ENCODE data around the gene PPP1R3C. TPM values are rescaled to one million over a fixed set of nuclear protein-coding genes. Genes with fewer than 3 reads are reported as not detected.

Gene PPP1R3C
- total and polyA plus RNA-seq, 4 donors = 2.2 to 88.4 (median 11.8) TPM

DNA sequence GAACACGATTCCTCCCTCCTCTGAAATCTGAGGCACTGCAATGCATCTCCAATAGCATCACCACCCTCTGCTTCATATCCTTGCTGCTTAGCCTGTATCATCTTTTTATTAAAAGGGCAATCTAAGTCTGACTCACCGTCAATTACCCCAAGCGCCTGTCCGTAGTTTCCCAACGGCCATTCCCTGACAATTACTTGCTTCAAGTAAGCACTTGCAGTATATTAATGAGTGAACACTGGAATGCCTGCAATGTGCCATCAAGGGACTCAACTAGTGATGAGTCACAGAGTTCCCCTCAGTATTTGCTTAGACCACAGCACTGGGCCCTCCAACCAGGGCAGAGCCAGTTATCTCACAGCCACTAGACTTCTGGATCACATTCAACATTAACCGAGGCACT lies 19.5 kb upstream of the PPP1R3C start:
- no peaks in the 10 kb centered on the region for H3K27me3 ChIP-seq (ENCODE audit: control insufficient read depth in 3 of 3, insufficient read depth in 3 of 3, low read length in 2 of 3)
- H3K4me3 ChIP-seq = no peak overlapping the region
- TF ChIP-seq, protein P1, sequence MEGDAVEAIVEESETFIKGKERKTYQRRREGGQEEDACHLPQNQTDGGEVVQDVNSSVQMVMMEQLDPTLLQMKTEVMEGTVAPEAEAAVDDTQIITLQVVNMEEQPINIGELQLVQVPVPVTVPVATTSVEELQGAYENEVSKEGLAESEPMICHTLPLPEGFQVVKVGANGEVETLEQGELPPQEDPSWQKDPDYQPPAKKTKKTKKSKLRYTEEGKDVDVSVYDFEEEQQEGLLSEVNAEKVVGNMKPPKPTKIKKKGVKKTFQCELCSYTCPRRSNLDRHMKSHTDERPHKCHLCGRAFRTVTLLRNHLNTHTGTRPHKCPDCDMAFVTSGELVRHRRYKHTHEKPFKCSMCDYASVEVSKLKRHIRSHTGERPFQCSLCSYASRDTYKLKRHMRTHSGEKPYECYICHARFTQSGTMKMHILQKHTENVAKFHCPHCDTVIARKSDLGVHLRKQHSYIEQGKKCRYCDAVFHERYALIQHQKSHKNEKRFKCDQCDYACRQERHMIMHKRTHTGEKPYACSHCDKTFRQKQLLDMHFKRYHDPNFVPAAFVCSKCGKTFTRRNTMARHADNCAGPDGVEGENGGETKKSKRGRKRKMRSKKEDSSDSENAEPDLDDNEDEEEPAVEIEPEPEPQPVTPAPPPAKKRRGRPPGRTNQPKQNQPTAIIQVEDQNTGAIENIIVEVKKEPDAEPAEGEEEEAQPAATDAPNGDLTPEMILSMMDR (IDR thresholded peaks at IDR 0.05; ENCODE audit: control extremely low read depth, extremely low read depth) = no peak
- H3K9me3 ChIP-seq (ENCODE audit: control insufficient read depth in 4 of 4, insufficient read depth in 3 of 4, low read length in 3 of 4) = no peaks in the 10 kb centered on the region
- no peak overlapping the region for H3K9ac ChIP-seq (ENCODE audit: insufficient read depth in 1 of 2, low read length in 2 of 2)
- ATAC-seq (ENCODE audit: insufficient read depth, low FRiP score) = peak; percentile 72
- 71 to 82% methylated on average over 6 of the region's 6 CpGs for whole genome bisulfite sequencing, 2 donors
- H3K4me1 ChIP-seq (ENCODE audit: control insufficient read depth in 5 of 5, insufficient read depth in 5 of 5, low read length in 5 of 5) = no peaks in the 10 kb centered on the region
- H3K36me3 ChIP-seq (ENCODE audit: control insufficient read depth in 4 of 4, insufficient read depth in 4 of 4, low read length in 4 of 4) = no peaks in the 10 kb centered on the region
- H3K27ac ChIP-seq (ENCODE audit: low read depth in 1 of 2, low read length in 1 of 2) = no peak overlapping the region
- DNase-seq = no peak

DNA sequence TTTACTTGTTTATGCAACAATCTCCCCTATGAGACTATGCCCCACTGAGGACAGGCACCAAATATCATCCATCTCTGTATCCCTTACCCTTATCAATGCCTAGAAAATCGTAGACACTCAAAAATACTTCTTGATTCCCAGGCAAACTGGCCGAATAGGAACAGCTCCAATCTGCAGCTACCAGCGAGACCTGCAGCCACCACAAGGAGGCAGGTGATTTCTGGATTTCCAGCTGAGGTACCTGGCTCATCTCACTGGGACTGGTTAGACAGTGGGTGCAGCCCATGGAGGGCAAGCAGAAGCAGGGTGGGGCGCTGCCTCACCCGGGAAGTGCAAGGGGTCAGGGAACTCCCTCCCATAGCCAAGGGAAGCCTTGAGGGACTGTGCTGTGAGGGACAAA lies 10.8 kb upstream of the PPP1R3C start:
- 79 to 89% methylated on average over 5 of the region's 5 CpGs for WGBS, 2 donors
- DNase-seq (no peak), ATAC-seq (ENCODE audit: insufficient read depth, low FRiP score) (no peak)
- Histone ChIP-seq H3K27ac (ENCODE audit: low read depth in 1 of 2, low read length in 1 of 2) (no peak overlapping the region), H3K36me3 (ENCODE audit: control insufficient read depth in 4 of 4, insufficient read depth in 4 of 4, low read length in 4 of 4) (no peaks in the 10 kb centered on the region), H3K4me3 (no peak overlapping the region), H3K27me3 (ENCODE audit: control insufficient read depth in 3 of 3, insufficient read depth in 3 of 3, low read length in 2 of 3) (no peaks in the 10 kb centered on the region), H3K9ac (ENCODE audit: insufficient read depth in 1 of 2, low read length in 2 of 2) (no peak overlapping the region), H3K4me1 (ENCODE audit: control insufficient read depth in 5 of 5, insufficient read depth in 5 of 5, low read length in 5 of 5) (no peaks in the 10 kb centered on the region), H3K9me3 (ENCODE audit: control insufficient read depth in 4 of 4, insufficient read depth in 3 of 4, low read length in 3 of 4) (no peaks in the 10 kb centered on the region)
- TF ChIP-seq, protein P1 (IDR thresholded peaks at IDR 0.05; ENCODE audit: control extremely low read depth, extremely low read depth) = no peak

DNA sequence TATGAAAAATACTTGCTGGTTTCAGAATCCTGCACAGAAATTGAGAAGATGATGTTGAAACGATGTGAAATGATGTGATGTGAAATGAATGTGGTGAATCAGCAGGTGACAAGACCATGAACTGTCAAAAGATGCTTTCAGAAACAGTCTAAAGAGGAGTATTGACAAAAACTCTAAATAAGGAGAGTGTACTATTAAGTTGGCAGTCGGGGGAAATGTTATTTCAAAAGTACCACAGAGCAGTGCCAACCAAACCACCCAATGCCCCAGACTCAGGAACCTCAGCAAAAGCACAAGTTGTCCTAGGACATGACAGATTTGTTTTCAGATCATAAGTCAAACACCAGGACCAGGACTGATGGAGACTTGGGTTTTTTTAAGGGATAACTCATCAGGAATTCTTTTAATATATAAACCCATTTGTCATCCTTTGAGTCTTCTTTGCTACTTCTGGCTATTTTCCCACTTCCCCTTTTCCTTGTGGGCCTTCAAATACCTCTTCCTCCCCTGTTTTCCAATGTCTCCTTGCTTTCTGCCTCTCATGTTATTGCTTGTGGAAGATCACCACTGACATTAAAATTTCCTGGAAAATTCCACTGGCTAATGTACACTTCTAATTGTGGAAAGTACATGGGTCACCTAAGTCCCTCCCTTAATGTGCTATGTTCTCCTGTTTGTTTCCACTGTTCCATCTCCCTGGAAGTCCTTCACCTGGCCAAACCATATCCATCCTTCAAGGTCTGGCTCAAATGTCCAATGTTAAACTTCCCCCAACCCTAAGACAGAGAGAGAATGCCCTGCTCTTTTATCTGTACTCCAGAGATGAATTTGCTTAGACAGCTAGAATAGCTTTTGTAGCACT lies 10.2 kb upstream of the PPP1R3C start:
- no peak for ATAC-seq (ENCODE audit: insufficient read depth, low FRiP score)
- Histone ChIP-seq H3K27me3 (ENCODE audit: control insufficient read depth in 3 of 3, insufficient read depth in 3 of 3, low read length in 2 of 3) (no peaks in the 10 kb centered on the region), H3K4me3 (no peak overlapping the region), H3K27ac (ENCODE audit: low read depth in 1 of 2, low read length in 1 of 2) (no peak overlapping the region), H3K9ac (ENCODE audit: insufficient read depth in 1 of 2, low read length in 2 of 2) (no peak overlapping the region), H3K9me3 (ENCODE audit: control insufficient read depth in 4 of 4, insufficient read depth in 3 of 4, low read length in 3 of 4) (no peaks in the 10 kb centered on the region), H3K4me1 (ENCODE audit: control insufficient read depth in 5 of 5, insufficient read depth in 5 of 5, low read length in 5 of 5) (no peaks in the 10 kb centered on the region), H3K36me3 (ENCODE audit: control insufficient read depth in 4 of 4, insufficient read depth in 4 of 4, low read length in 4 of 4) (no peaks in the 10 kb centered on the region)
- TF ChIP-seq, protein P1 (IDR thresholded peaks at IDR 0.05; ENCODE audit: control extremely low read depth, extremely low read depth) = no peak
- 75 to 81% methylated on average over 2 of the region's 2 CpGs for WGBS, 2 donors
- no peak for DNase-seq

All from lung (tissue), 12 donors.